GM12892 (cell line): ENCODE results near the gene ADAT2.

Experiments used
- POLR2A ChIP-seq: IDR thresholded peaks from 2 replicates; pipeline ENCODE4 v1.6.1; 2011; ENCODE audit warnings: low read depth, low read length, control low read depth
- POLR2AphosphoS5 ChIP-seq: IDR thresholded peaks from 2 replicates; pipeline ENCODE4 v1.6.1; 2011; ENCODE audit warnings: low read depth, low read length, control low read depth
- TAF1 ChIP-seq: IDR thresholded peaks from 2 replicates; pipeline ENCODE4 v1.6.1; 2011; ENCODE audit warnings: low read depth, mild to moderate bottlenecking, control low read depth, low read length, borderline replicate concordance

GRCh38 chr6:143426026-143426425 is 24.5 kb downstream of the ADAT2 start:
- TF ChIP-seq POLR2AphosphoS5: no peak
- no peak for TF ChIP-seq POLR2A
- no peak for TF ChIP-seq TAF1
